Neural cell (in vitro differentiated cells): ENCODE measurements around the gene ALX4. TPM values are rescaled to one million over a fixed set of nuclear protein-coding genes. Genes with fewer than 3 reads are reported as not detected.
A peak's percentile ranks its signal among the peaks of the same experiment; 100 is the strongest.

Experiments used
- H2AFZ ChIP-seq: fragments of 200-600, 300-800 bp; sonication (generic), shearing (Covaris generic); 2 replicates; pipeline ENCODE4 v1.6.0; 2014; ENCODE audit warnings: low read depth, mild to moderate bottlenecking, antibody characterized with exemption, low read length, moderate library complexity
- H3F3A ChIP-seq: fragments of 200-600 bp; shearing (Covaris generic); 2 replicates; pipeline ENCODE4 v1.6.1; 2016; ENCODE audit warnings: mild to moderate bottlenecking, moderate library complexity, mixed read lengths, antibody characterized with exemption, low read length; ENCODE audit not compliant: insufficient read depth, poor library complexity, severe bottlenecking
- H3K27ac ChIP-seq: fragments of 200-600, 300-800 bp; sonication (generic), shearing (Covaris generic); 2 replicates; pipeline ENCODE4 v1.5.1; 2014; ENCODE audit warnings: mild to moderate bottlenecking, low read length, moderate library complexity
- H3K27me3 ChIP-seq: fragments of 300-800, 200-600 bp; sonication (generic), shearing (Covaris generic); 2 replicates; pipeline ENCODE4 v1.6.0; 2014; ENCODE audit warnings: mild to moderate bottlenecking, low read depth, low read length, moderate library complexity; ENCODE audit not compliant: insufficient read depth
- H3K36me3 ChIP-seq: fragments of 300-800, 200-600 bp; sonication (generic), shearing (Covaris generic); 2 replicates; pipeline ENCODE4 v1.5.1; 2014; ENCODE audit warnings: mild to moderate bottlenecking, antibody characterized with exemption, low read length, moderate library complexity; ENCODE audit not compliant: insufficient read depth
- H3K4me2 ChIP-seq: fragments of 300-800, 200-600 bp; sonication (generic), shearing (Covaris generic); 2 replicates; pipeline ENCODE4 v1.6.0; 2014; ENCODE audit warnings: mild to moderate bottlenecking, low read length
- H3K4me3 ChIP-seq: fragments of 300-800, 200-600 bp; sonication (generic), shearing (Covaris generic); 2 replicates; pipeline ENCODE4 v1.5.1; 2014; ENCODE audit warnings: mild to moderate bottlenecking, low read length, moderate library complexity
- H3K79me2 ChIP-seq: fragments of 200-600 bp; shearing (Covaris generic); replicated peaks from 2 replicates; pipeline ENCODE4 v1.6.0; 2014; ENCODE audit warnings: mild to moderate bottlenecking, low read length, moderate library complexity; ENCODE audit not compliant: insufficient read depth
- H3K9ac ChIP-seq: fragments of 300-800, 200-600 bp; sonication (generic), shearing (Covaris generic); 2 replicates; pipeline ENCODE4 v1.6.1; 2016; ENCODE audit warnings: mild to moderate bottlenecking, low read length, mixed read lengths
- H3K9me2 ChIP-seq: fragments of 200-600 bp; shearing (Covaris generic); 2 replicates; pipeline ENCODE4 v1.6.1; 2016; ENCODE audit warnings: mild to moderate bottlenecking, low read length, mixed read lengths; ENCODE audit not compliant: insufficient read depth
- H3K9me3 ChIP-seq: fragments of 200-600, 300-800 bp; sonication (generic), shearing (Covaris generic); 2 replicates; pipeline ENCODE4 v1.6.1; 2016; ENCODE audit warnings: mild to moderate bottlenecking, mixed run types, low read length, moderate library complexity, mixed read lengths
- H4K20me1 ChIP-seq: fragments of 200-600 bp; shearing (Covaris generic); 2 replicates; pipeline ENCODE4 v1.6.1; 2016; ENCODE audit warnings: mild to moderate bottlenecking, mixed run types; ENCODE audit not compliant: insufficient read depth
- CTCF ChIP-seq: fragments of 450-650 bp; IDR thresholded peaks from 2 replicates; pipeline ENCODE4 v1.5.1; 2014; ENCODE audit warnings: antibody characterized with exemption, mild to moderate bottlenecking, moderate library complexity; ENCODE audit not compliant: poor library complexity, severe bottlenecking
- EP300 ChIP-seq: fragments of 450-650 bp; conservative IDR thresholded peaks from 2 replicates; pipeline ENCODE4 v1.6.1; 2014; ENCODE audit warnings: antibody characterized with exemption, mild to moderate bottlenecking, moderate library complexity; ENCODE audit not compliant: poor library complexity, severe bottlenecking
- EZH2 ChIP-seq: fragments of 200-600, 300-800 bp; shearing (Covaris generic), sonication (generic); IDR thresholded peaks from 2 replicates; pipeline ENCODE4 v1.6.1; 2014; ENCODE audit warnings: antibody characterized with exemption, low read length, borderline replicate concordance, mild to moderate bottlenecking; ENCODE audit not compliant: insufficient read depth, poor library complexity, severe bottlenecking
- MXI1 ChIP-seq: fragments of 450-650 bp; conservative IDR thresholded peaks from 2 replicates; pipeline ENCODE4 v1.6.1; 2014; ENCODE audit warnings: antibody characterized with exemption, mild to moderate bottlenecking; ENCODE audit not compliant: poor library complexity, severe bottlenecking
- POLR2AphosphoS5 ChIP-seq: IDR thresholded peaks from 2 replicates; pipeline ENCODE4 v1.6.1; 2012
- RAD21 ChIP-seq: fragments of 450-650 bp; conservative IDR thresholded peaks from 2 replicates; pipeline ENCODE4 v1.6.1; 2014; ENCODE audit warnings: antibody characterized with exemption, mild to moderate bottlenecking, moderate library complexity
- REST ChIP-seq: IDR thresholded peaks from 2 replicates; pipeline ENCODE4 v1.6.1; 2012; ENCODE audit warnings: borderline replicate concordance
- SMC3 ChIP-seq: fragments of 450-650 bp; conservative IDR thresholded peaks from 2 replicates; pipeline ENCODE4 v1.6.1; 2014; ENCODE audit warnings: antibody characterized with exemption, mild to moderate bottlenecking, moderate library complexity; ENCODE audit not compliant: poor library complexity
- TAF1 ChIP-seq: IDR thresholded peaks from 2 replicates; pipeline ENCODE4 v1.6.1; 2012; ENCODE audit warnings: low read depth
- polyA plus RNA-seq: library from polyadenylated mRNA; depleted of rRNA; stranded (reverse); fragments of >200 nt; gene quantifications from 2 replicates; pipeline ENCODE4 v1.2.3, GENCODE V29; 2014

Gene ALX4
- polyA plus RNA-seq, 1 donor from 2014 or later, result not detected

GRCh38 chr11:44305470-44306051 is 4.4 kb downstream of the ALX4 start:
- no peak overlapping the region for H3K4me3 ChIP-seq
- H3K9me2 ChIP-seq, result no peaks in the 10 kb centered on the region
- no peak overlapping the region for H3K9ac ChIP-seq

GRCh38 chr11:44305026-44305469 is 4.9 kb downstream of the ALX4 start:
- Histone ChIP-seq H4K20me1 (no peaks in the 10 kb centered on the region), H3K9ac (no peak overlapping the region), H3K4me2 (no peak overlapping the region), H2AFZ (no peak overlapping the region), H3K4me3 (no peak overlapping the region), H3K9me2 (no peaks in the 10 kb centered on the region), H3K9me3 (no peaks in the 10 kb centered on the region), H3K79me2 (no peaks in the 10 kb centered on the region), H3K27me3 (peaks cover 99% of the 10 kb centered on the region), H3K36me3 (no peaks in the 10 kb centered on the region), H3K27ac (no peak overlapping the region), H3F3A (no peaks in the 10 kb centered on the region)
- TF ChIP-seq RAD21, result no peak
- TF ChIP-seq POLR2AphosphoS5, result peak; percentile 76
- TF ChIP-seq TAF1, result no peak

More at GRCh38 chr11:44305470-44306051, 4.4 kb downstream of the ALX4 start:
- Histone ChIP-seq H2AFZ (no peak overlapping the region), H3K27me3 (peaks cover 99% of the 10 kb centered on the region), H3K9me3 (no peaks in the 10 kb centered on the region), H4K20me1 (no peaks in the 10 kb centered on the region), H3K79me2 (no peaks in the 10 kb centered on the region), H3K27ac (no peak overlapping the region), H3K4me2 (no peak overlapping the region), H3K36me3 (no peaks in the 10 kb centered on the region), H3F3A (no peaks in the 10 kb centered on the region)
- TF ChIP-seq TAF1 (no peak), RAD21 (no peak), REST (no peak), MXI1 (no peak), EZH2 (no peak), EP300 (no peak), POLR2AphosphoS5 (no peak), SMC3 (no peak), CTCF (no peak)
